ENCODE results near the gene TMEM267.

Gene TMEM267

DNA sequence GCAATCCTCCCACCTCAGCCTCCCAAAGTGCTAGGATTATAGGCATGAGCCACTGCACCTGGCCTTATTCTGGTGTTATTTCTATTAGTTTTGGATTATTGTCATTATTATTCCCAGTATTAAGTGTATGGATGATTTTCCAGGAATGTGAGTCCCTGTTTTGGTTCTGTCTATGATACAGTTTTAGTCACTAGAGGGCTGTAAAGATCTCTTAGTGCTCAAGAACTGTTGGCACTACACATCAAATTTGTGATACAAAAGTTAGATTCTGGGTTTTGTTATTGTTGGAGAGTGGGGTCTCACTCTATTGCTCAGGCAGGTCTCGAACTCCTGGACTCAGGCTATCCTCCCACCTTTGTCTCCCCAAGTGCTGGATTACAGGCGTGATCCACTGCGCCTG, 83.6 kb downstream of the TMEM267 start:
- Histone ChIP-seq H3K4me2 (no peak overlapping the region), H3K36me3 (no peaks in the 10 kb centered on the region), H3K4me1 (peaks cover 0 to 13% (median 0%) of the 10 kb centered on the region in 10 experiments; a peak in 4 of 20 replicates), H3K4me3 (no peak overlapping the region), H3K9me3 (replicated peaks in 1 of 11) (peaks cover 0 to 17% (median 5%) of the 10 kb centered on the region in 11 experiments; a peak in 6 of 22 replicates), H3K27ac (no peak overlapping the region), H4K20me1 (no peaks in the 10 kb centered on the region), H3K9ac (no peak overlapping the region), H3K27me3 (no peaks in the 10 kb centered on the region)
- no peak for TF ChIP-seq Cebpa-rat (IDR thresholded peaks at IDR 0.05)

DNA sequence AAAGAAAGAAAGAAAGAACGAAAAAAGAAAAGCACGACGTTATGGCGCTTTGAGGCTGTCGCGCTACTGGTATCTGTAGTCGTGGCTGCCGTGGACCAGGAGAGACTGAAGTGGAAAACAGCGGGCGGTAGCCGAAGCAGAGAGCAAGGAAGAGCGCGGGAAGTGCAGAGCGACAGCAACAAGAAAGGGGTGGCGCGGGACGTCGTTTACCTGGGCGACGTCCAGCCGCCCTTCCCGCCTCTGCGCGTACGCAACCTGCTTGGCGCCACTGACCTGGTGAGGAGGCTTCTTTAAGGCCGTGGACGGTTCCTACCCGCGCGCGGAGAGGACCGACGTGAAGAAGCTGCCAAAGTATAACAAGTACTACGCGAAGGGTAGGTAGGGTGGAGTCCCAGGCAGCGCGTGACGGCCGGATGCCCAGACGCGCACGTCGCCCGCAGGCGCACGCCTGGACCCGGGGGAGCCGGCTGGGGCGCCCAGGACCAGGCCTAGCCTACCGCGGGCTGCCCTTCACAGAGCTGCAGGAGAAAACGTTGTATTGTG, 86.8 kb downstream of the TMEM267 start:
- Histone ChIP-seq H3K4me2 (peak overlapping the region; percentile 54 to 79 (median 68)), H3K27me3 (no peaks in the 10 kb centered on the region), H3K9me3 (replicated peaks in 1 of 11) (peaks cover 0 to 9% (median 5%) of the 10 kb centered on the region in 11 experiments; a peak in 6 of 22 replicates), H3K4me3 (peak overlapping the region; percentile 55 to 78 (median 66)), H3K27ac (peak overlapping the region in 10 of 11 experiments; percentile 22 to 76 (median 68); a peak in 18 of 22 replicates), H3K4me1 (peaks cover 0 to 13% (median 0%) of the 10 kb centered on the region in 10 experiments; a peak in 4 of 20 replicates), H3K9ac (peak overlapping the region; percentile 62 to 80 (median 75); a peak in 21 of 22 replicates), H3K36me3 (no peaks in the 10 kb centered on the region), H4K20me1 (no peaks in the 10 kb centered on the region)
- TF ChIP-seq Cebpa-rat (IDR thresholded peaks at IDR 0.05), result no peak

Data from BLaER1 treated with 17β-estradiol and CSF1 and Interleukin-3, amounts not matched to agents 10 nM and 100 nM (cell line).